Pericardium fibroblast (primary cell): ENCODE measurements around the gene ZNF750. TPM values are rescaled to one million over a fixed set of nuclear protein-coding genes. Genes with fewer than 3 reads are reported as not detected.

Experiments used
- total RNA-seq: library from RNA; depleted of rRNA; stranded (reverse); fragments of >200 nt; gene quantifications from 2 replicates; pipeline ENCODE4 v1.2.3, GENCODE V29; 2015

Gene ZNF750
- not detected in 2 replicates for total RNA-seq

DNA sequence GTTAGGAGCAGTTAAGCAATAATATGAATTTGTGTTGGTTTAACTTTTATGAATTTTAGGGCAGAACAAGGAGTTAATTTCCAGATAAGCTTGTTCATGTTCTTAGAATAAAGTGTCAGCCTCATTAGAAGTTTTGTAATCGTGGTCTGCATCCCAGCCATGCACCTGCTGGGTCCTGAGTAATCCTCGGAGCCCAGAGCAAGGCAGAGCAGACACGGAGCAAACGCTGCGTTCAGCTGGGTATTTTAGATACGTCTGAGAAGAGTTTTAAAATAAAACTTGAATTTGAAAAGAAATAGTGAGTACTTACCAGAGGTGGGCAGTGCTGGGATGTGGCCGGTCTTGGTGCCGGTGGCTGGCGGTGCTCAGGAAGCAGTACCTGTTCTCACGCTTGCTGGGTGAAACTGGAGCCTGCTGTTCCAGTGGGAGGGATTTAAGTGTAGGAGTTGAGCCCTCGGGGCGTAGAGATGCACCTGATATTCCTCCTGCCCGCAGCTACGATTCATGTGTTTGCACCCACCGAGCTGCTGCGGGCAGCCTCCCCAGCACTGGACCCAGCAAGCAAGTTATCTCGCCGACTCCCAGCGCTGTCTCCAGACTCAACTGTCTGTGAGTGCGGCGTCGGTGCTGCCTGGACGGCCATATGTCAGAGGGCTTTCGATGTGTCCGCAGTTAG lies at the start of gene ZNF750:
Gene ZNF750, minus strand, starts transcription at position 406 of the 676 bp plus-strand sequence. CDS start 7,568 bp downstream, outside the sequence.

Other genes starting within 250 kb of the ZNF750 start
- gene WDR45B, start 191.6 kb downstream of the ZNF750 start, total RNA-seq = 66.6 TPM in 2 replicates
- 10.4 and 12.1 TPM in 2 replicates for gene RAB40B, start 141.3 kb downstream of the ZNF750 start, total RNA-seq
- 11.9 and 19.6 TPM in 2 replicates for gene FN3KRP, start 123.3 kb downstream of the ZNF750 start, total RNA-seq
- 0.12 and 0.17 TPM in 2 replicates for gene FN3K, start 104.4 kb downstream of the ZNF750 start, total RNA-seq
- gene TBCD, start 88.0 kb downstream of the ZNF750 start, total RNA-seq = 34.7 and 38.2 TPM in 2 replicates
- 102 and 114 TPM in 2 replicates for gene METRNL, start 239.6 kb upstream of the ZNF750 start, total RNA-seq